Peyer's patch (tissue), 4 donors: ENCODE results near the gene LAMTOR2.

ENCODE experiments used
- CTCF ChIP-seq, 6 experiments: fragments of 450-650 bp in 4 of 6; fragments of 200-600 bp in 2 of 6; sonication (generic) in 1 of 6; IDR thresholded peaks; one replicate each; pipeline ENCODE4 v1.5.1; 2017 to 2019; ENCODE audit warnings: antibody characterized with exemption in 6 of 6, mild to moderate bottlenecking in 3 of 6, moderate library complexity in 1 of 6
- POLR2A ChIP-seq, 2 donors: fragments of 450-650 bp; IDR thresholded peaks; one replicate each; pipeline ENCODE4 v1.5.1; 2017; ENCODE audit warnings: antibody characterized with exemption in 2 of 2, mild to moderate bottlenecking in 2 of 2, moderate library complexity in 2 of 2

GRCh38 chr1:156021954-156022353 is 32.6 kb upstream of the LAMTOR2 start:
- TF ChIP-seq CTCF (IDR thresholded peaks at IDR 0.05): no peak
- TF ChIP-seq POLR2A (IDR thresholded peaks at IDR 0.05): no peak
